Germinal center (tissue), 1 donor: ENCODE measurements around the gene HACL1.
"Not testable (repeated sequence)": the region's sequence is repeated elsewhere in the genome, so short reads cannot be mapped to it uniquely, and the experiment has no call there.

ENCODE experiments used
- DNase-seq: peaks from one replicate; pipeline ENCODE4 v3.0.0; 2012; ENCODE audit warnings: mixed read lengths, low spot score

HACL1 gene

GRCh38 chr3:15629860-15630597 lies 28.7 kb upstream of the HACL1 start:
- DNase-seq = peak; percentile 86

DNA sequence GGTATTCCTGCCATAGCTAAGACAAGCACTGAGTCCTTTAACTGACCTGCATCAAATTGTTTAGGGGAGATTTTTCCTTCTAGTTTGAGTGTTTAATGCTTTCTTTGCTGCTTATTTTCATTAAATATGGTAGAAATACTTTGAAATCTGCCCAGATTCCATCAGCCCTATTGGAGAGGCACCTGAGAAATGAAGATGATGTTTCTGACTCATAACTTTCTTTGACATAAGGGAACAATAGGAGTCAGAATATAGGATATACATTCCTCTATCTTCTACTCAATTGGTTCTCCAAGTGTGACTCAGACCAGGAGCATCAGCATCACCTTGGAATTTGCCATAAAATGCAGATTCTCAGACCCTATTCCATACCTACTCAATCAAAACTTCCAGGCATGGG lies 27.6 kb upstream of the HACL1 start:
- no peak for DNase-seq

DNA sequence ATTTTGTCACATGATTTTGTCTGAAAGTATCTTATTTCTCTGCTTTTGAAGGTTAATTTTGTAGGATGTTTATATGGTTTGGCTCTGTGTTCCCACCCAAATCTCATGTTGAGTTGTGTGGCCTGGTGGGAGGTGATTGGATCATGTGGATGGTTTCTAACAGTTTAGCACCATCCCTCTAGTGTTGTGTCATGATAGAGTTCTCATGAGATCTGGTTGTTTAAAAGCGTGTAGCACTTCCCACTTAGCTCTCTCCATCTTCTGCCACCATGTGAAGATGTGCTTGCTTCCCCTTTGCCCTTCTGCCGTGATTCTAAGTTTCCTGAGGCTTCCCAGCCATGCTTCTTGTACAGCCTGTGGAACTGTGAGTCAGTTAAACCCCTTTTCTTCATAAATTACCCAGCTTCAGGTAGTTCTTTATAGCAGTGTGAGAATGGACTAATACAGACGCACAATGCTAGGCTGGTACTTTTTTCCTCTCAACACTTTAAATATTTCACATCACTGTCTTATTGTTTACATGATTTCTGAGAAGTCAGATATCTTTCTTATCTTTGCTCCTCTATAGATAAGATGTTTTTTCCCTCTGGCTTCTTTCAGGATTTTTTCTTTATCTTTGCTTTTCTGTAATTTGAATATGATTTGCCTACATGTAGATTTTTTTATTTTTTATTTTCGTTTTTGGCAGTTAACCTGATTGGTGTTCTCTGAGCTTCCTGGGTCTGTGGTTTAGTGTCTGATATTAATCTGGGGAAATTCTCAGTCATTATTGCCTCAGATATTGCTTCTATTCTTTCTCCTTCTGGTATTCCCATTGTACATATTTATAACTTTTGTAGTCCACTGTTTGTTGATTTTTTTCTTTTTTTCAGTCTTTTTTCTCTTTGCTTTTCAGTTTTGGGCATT lies 22.4 kb upstream of the HACL1 start:
- DNase-seq = no peak

- not testable (repeated sequence) for DNase-seq
Observed at GRCh38 chr3:15619659-15620464, 18.5 kb upstream of the HACL1 start.

DNA sequence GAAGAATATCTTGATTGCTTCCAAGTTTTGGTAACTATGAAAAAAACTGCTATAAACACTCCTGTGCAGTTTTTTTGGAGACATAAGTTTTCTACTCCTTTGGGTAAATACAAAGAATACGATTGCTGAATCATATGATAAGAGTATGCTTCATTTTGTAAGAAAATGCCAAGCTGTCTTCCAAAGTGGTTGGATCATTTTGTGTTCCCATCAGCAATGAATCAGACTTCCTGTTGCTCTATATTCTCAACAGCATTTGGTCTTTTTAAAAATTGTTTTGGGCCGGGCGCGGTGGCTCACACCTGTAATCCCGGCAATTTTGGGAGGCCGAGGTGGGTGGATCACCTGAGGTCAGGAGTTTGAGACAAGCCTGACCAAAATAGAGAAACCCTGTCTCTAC lies 14.7 kb upstream of the HACL1 start:
- DNase-seq = no peak

GRCh38 chr3:15614958-15615357 lies 13.6 kb upstream of the HACL1 start:
- DNase-seq = no peak

DNA sequence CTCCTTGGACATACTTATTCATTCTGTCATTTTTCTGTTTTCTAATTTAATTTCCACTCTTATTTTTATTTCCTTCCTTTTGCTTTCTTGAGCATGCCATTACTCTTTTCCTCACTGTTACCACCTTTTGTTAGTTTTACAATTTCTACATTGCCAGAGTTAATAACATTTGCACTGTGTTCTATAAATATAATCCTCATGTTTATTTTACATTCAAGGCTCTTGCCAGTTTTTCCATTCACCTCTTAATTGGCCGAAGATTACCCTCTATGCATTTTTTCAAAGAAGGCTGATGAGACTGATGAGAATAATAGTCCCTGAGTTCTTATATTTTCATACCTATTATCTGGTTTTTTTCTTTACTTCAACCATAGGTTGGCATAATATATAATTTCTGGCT lies 10.6 kb upstream of the HACL1 start:
- DNase-seq = no peak

- DNase-seq = no peak
Observed at GRCh38 chr3:15611018-15611417, 9.6 kb upstream of the HACL1 start.

GRCh38 chr3:15610082-15610759 lies 8.9 kb upstream of the HACL1 start:
- DNase-seq = no peak

DNA sequence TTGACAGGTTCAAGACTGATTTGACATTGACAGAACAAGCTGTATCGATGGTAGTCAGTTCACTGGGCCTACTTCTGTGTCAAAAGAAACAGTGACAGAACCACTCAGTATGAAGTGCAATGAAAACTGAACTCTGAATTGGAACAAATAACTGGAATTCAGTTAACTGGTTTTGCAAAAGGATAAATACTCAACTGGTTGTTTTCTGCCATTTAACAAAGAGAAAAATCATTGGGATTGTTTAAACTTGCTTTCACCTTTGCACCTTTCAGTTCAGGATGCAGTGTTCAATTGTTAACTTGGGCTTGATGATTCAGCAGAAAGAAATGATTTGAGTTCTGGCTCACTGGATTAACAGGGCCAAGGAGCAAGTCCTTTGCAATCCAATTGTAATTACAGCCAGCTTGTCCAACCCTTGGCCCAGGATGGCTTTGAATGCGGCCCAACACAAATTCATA lies 5.1 kb upstream of the HACL1 start:
- no peak for DNase-seq

DNA sequence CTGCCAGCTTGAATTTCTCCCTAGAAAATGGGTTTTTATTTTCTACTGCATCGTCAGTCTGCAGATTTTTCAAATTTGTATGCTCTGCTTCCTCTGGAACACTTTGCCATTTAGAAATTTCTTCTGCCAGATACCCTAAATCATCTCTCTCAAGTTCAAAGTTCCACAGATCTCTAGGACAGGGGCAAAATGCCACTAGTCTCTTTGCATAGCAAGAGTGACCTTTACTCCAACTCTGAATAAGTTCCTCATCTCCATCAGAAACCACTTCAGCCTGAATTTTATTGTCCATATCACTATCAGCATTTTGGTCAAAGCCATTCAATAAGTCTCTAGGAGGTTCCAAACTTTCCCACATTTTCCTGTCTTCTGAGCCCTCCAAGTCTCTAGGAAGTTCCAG lies 3.2 kb upstream of the HACL1 start:
- not testable (repeated sequence) for DNase-seq

GRCh38 chr3:15602816-15603215 lies 1.4 kb upstream of the HACL1 start:
- DNase-seq = not testable (repeated sequence)

DNA sequence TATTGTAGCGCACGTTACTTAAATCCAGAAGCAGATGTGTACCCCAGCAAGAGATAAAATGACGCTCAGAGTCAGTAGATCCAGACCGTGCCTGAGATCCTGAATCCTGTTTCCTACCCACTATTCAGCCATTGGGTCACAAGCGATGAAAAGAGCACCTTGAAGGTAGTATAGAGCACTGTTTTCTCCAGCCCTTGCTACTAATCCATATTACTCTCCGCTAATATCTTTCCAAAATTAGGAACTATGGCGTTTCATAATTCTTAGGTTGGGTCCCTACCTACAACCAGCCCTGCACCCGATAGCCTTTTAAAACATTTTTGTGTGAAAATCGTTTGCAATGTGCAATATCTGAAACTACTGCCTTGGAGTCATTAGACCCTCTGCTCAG lies 772 bp upstream of the HACL1 start:
- no peak for DNase-seq

GRCh38 chr3:15601046-15601398 lies 347 bp downstream of the HACL1 start:
- DNase-seq = no peak

DNA sequence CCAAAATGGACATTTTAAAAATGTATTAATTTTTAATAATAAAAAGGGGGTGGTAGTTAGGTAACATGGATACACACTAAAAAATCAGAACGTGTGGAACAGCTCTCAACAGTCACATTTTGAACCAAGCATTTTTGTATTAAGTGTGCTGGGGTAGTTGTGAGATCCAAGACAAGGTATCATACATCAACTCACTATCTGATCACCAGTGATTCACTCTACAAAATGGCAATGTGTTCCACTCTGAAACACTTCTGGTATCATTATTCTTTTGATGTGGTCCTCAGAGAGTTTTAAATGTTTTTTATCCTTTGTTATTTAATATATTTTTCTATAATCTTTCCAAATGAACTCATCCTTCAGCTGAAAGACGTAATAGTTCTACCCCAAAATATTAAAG lies 5.4 kb downstream of the HACL1 start:
- DNase-seq = no peak

GRCh38 chr3:15592968-15593367 lies 8.4 kb downstream of the HACL1 start:
- no peak for DNase-seq

GRCh38 chr3:15591928-15592327 lies 9.4 kb downstream of the HACL1 start:
- no peak for DNase-seq

GRCh38 chr3:15591242-15591641 lies 10.1 kb downstream of the HACL1 start:
- DNase-seq = no peak

DNA sequence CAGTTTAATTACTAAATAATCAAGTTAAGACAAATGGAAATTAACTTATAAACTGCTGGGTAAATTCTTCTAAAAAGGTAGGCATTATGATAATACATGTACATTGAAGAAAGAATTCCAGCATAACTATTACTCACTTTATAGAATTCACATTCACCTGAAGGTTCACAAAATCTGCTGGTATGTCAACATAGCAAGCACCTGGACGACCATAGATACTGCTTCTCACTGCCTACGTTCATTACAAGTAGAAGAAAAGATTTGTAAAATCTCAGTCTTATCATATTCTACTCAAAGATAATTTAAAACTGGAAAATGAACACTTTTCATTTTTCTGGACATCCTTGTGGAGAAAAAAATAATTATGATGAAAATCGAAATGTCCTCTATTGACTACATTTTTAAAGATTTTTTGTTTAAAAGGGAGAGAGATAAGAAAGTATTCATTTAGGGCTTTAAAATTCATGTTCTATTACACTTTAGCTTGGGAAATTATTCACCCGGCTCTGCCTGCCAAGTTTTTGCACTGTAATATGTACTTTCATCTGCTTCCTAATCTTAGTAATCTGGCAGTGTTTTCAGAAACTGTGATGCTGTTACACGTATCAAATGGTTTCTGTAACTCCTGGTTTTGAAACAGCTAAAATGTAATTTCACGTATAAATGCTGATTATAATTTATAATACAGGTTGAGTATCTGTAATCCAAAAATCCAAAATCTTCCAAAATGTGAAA lies 16.1 kb downstream of the HACL1 start:
- no peak for DNase-seq

GRCh38 chr3:15581471-15582394 lies 19.6 kb downstream of the HACL1 start:
- DNase-seq = no peak
